MM.1S (cell line): ENCODE data around the gene ANKS3.

Experiments
- DNase-seq: peaks from one replicate; pipeline ENCODE4 v3.0.0-alpha.2; 2015
- H2AFZ ChIP-seq: fragments of 300-600 bp; sonication (generic); 2 replicates; pipeline ENCODE4 v1.6.0; 2016; ENCODE audit warnings: antibody characterized with exemption, low read length
- H3F3A ChIP-seq: fragments of 300-600 bp; sonication (generic); 2 replicates; pipeline ENCODE4 v1.6.1; 2016; ENCODE audit warnings: mild to moderate bottlenecking, antibody characterized with exemption, low read length, moderate library complexity, mixed read lengths; ENCODE audit not compliant: insufficient read depth
- H3K27ac ChIP-seq: fragments of 300-600 bp; sonication (generic); 2 replicates; pipeline ENCODE4 v1.5.1; 2016; ENCODE audit warnings: mild to moderate bottlenecking, low read length
- H3K27me3 ChIP-seq: fragments of 300-600 bp; sonication (generic); replicated peaks from 2 replicates; pipeline ENCODE4 v1.6.0; 2016; ENCODE audit warnings: low read length; ENCODE audit not compliant: insufficient read depth
- H3K36me3 ChIP-seq: fragments of 300-600 bp; sonication (generic); replicated peaks from 2 replicates; pipeline ENCODE4 v1.6.1; 2016; ENCODE audit warnings: mild to moderate bottlenecking, low read length, mixed read lengths; ENCODE audit not compliant: insufficient read depth
- H3K4me1 ChIP-seq: fragments of 300-600 bp; sonication (generic); 2 replicates; pipeline ENCODE4 v1.6.1; 2016; ENCODE audit warnings: low read length, mixed read lengths
- H3K4me2 ChIP-seq: fragments of 300-600 bp; sonication (generic); 2 replicates; pipeline ENCODE4 v1.6.0; 2016; ENCODE audit warnings: low read depth, low read length
- H3K4me3 ChIP-seq: fragments of 300-600 bp; sonication (generic); 2 replicates; pipeline ENCODE4 v1.5.1; 2016; ENCODE audit warnings: low read length, mixed read lengths
- H3K79me2 ChIP-seq: fragments of 300-600 bp; sonication (generic); 2 replicates; pipeline ENCODE4 v1.6.1; 2016; ENCODE audit warnings: mixed run types, low read length, mixed read lengths
- H3K9ac ChIP-seq: fragments of 300-600 bp; sonication (generic); 2 replicates; pipeline ENCODE4 v1.6.1; 2016; ENCODE audit warnings: low read length, mixed read lengths
- H3K9me2 ChIP-seq: fragments of 300-600 bp; sonication (generic); replicated peaks from 2 replicates; pipeline ENCODE4 v1.6.1; 2016; ENCODE audit warnings: mild to moderate bottlenecking, low read length, mixed read lengths; ENCODE audit not compliant: insufficient read depth
- H3K9me3 ChIP-seq: fragments of 300-600 bp; sonication (generic); replicated peaks from 2 replicates; pipeline ENCODE4 v1.6.1; 2016; ENCODE audit warnings: mild to moderate bottlenecking, low read length, mixed read lengths; ENCODE audit not compliant: insufficient read depth
- H4K20me1 ChIP-seq: fragments of 300-600 bp; sonication (generic); 2 replicates; pipeline ENCODE4 v1.6.1; 2016; ENCODE audit warnings: mild to moderate bottlenecking, low read length, moderate library complexity, mixed read lengths; ENCODE audit not compliant: insufficient read depth
- CTCF ChIP-seq: fragments of 300-600 bp; sonication (generic); IDR thresholded peaks from 2 replicates; pipeline ENCODE4 v1.5.1; 2016; ENCODE audit warnings: antibody characterized with exemption, low read length, mixed read lengths
- EZH2 ChIP-seq: fragments of 300-600 bp; sonication (generic); optimal IDR thresholded peaks from 2 replicates; pipeline ENCODE3; 2017; ENCODE audit warnings: low read depth, mild to moderate bottlenecking, antibody characterized with exemption, low read length, mixed read lengths
- EZH2phosphoT487 ChIP-seq: fragments of 300-600 bp; sonication (generic); IDR thresholded peaks from 2 replicates; pipeline ENCODE4 v1.6.1; 2018; ENCODE audit warnings: antibody characterized with exemption, low read length

ANKS3 gene

GRCh38 chr16:4682616-4683254 is 51.3 kb downstream of the ANKS3 start:
- Histone ChIP-seq H3K9me2 (no peaks in the 10 kb centered on the region), H3K9ac (no peak overlapping the region), H2AFZ (no peak overlapping the region), H3K36me3 (no peaks in the 10 kb centered on the region), H3K4me1 (no peaks in the 10 kb centered on the region), H3K9me3 (no peaks in the 10 kb centered on the region), H3K27ac (no peak overlapping the region), H3K79me2 (no peaks in the 10 kb centered on the region), H3F3A (no peaks in the 10 kb centered on the region), H3K4me3 (no peak overlapping the region), H4K20me1 (no peaks in the 10 kb centered on the region), H3K4me2 (no peak overlapping the region), H3K27me3 (no peaks in the 10 kb centered on the region)
- no peak for DNase-seq
- TF ChIP-seq EZH2phosphoT487 (no peak), CTCF (no peak), EZH2 (no peak)

DNA sequence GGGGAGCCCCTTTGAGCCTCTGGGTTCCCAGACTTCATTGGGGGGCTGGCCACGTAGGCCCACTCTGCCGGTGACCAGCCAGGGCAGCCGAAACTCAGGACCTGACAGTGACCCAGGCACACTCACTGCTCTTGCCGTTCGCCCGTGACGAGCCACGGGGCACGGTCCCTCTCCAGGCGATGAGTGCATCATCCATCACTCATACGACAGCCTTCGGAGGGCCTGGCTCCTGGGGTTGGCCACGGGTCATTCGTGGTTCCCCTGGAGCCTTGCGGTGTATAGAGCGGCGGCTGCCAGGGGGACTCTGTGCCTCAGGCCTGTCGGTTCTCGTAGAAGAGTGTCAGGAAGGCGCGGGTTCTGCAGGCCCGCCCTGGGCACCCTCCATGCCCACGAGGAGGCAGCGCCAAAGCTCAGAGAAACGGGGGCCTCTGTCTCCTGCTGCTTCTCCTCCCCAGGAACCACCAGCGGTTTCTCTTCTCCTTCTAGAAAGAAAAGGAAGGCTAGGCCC is 51.9 kb downstream of the ANKS3 start:
- H3K4me1 ChIP-seq, result no peaks in the 10 kb centered on the region
- no peaks in the 10 kb centered on the region for H3K9me3 ChIP-seq
- H3K36me3 ChIP-seq, result no peaks in the 10 kb centered on the region
- H3F3A ChIP-seq, result no peaks in the 10 kb centered on the region
- no peak overlapping the region for H2AFZ ChIP-seq
- no peak overlapping the region for H3K27ac ChIP-seq
- H3K79me2 ChIP-seq, result no peaks in the 10 kb centered on the region
- H3K27me3 ChIP-seq, result no peaks in the 10 kb centered on the region
- no peaks in the 10 kb centered on the region for H4K20me1 ChIP-seq
- no peak overlapping the region for H3K9ac ChIP-seq
- no peak for TF ChIP-seq CTCF
- TF ChIP-seq EZH2, result no peak
- TF ChIP-seq EZH2phosphoT487, result no peak
- H3K9me2 ChIP-seq, result no peaks in the 10 kb centered on the region
- DNase-seq, result no peak
- no peak overlapping the region for H3K4me3 ChIP-seq
- H3K4me2 ChIP-seq, result no peak overlapping the region

- Histone ChIP-seq H3K27ac (no peak overlapping the region), H3K4me3 (no peak overlapping the region), H3K9me3 (no peaks in the 10 kb centered on the region), H2AFZ (no peak overlapping the region), H3K4me1 (no peaks in the 10 kb centered on the region), H4K20me1 (no peaks in the 10 kb centered on the region), H3F3A (no peaks in the 10 kb centered on the region), H3K4me2 (no peak overlapping the region), H3K79me2 (no peaks in the 10 kb centered on the region), H3K9ac (no peak overlapping the region), H3K27me3 (no peaks in the 10 kb centered on the region), H3K36me3 (no peaks in the 10 kb centered on the region), H3K9me2 (no peaks in the 10 kb centered on the region)
- no peak for DNase-seq
- TF ChIP-seq EZH2, result no peak
- TF ChIP-seq EZH2phosphoT487, result no peak
- no peak for TF ChIP-seq CTCF
These were observed 52.5 kb downstream of the ANKS3 start for GRCh38 chr16:4681471-4682083.
